ENCODE data around the gene TMEM269.

Gene TMEM269

DNA sequence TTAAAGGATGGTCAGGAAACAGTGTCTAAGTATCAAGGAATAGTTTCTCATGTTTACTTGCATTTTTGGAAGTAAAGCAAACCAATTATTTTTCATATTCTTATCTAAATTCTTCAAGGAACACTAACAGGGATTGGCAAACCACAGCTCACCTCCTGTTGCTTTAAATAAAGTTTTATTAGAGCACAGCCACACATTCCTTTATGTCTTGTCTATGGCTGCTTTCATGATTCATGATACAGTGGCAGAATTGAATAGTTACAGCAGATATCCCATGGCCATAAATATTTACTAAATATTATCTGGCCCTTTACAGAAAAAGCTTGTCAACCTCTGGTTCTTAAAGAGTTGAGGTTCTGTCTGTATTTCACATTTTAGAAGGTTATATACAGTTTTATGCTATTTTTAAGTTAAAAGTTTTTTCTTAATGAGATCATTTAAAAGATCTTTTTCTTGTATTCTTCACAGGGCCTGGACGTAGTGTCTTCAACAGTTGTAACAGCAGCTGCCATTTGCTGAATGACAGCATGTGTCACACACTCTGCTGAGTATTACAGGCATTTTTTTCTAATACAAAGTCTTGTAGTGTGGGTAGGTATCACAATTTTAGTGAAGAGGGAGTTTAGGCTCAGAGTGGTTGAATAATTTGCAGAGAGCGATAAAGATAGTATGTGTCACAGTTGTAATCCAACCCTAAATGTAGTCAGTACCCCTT, 64.2 kb downstream of the TMEM269 start:
- no peak for ATAC-seq
- DNase-seq: no peak

DNA sequence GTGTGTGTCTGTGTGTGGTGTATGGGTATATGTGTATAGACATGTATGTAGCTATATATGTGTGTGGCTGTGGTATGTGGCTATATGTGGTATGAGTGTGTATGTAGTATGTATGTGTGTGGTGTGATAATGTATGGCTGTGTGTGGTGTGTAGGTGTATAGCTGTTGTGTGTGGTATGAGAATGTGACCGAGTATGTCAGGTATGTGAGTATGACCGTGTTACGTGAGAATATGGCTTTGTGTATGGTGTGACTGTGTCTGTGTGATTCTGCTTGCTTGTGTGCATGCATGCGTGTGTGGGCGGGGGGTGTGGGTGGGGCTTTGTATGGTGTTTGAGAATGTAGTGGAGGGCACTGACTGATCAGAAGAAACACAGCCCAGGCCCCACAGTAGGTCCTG, 65.2 kb downstream of the TMEM269 start:
- ATAC-seq: no peak
- DNase-seq: no peak
